DOHH2 (cell line): ENCODE results near the gene SMOC1.

Experiments
- H3F3A ChIP-seq: fragments of 200-600 bp; sonication (generic), shearing (Covaris generic); 2 replicates; pipeline ENCODE4 v1.6.0; 2016; ENCODE audit warnings: antibody characterized with exemption, mild to moderate bottlenecking; ENCODE audit not compliant: control insufficient read depth, insufficient read depth
- H3K27ac ChIP-seq: fragments of 200-600 bp; sonication (generic); 2 replicates; pipeline ENCODE4 v1.5.1; 2014; ENCODE audit warnings: low read depth, mild to moderate bottlenecking, low read length, moderate library complexity
- H3K27me3 ChIP-seq: fragments of 200-600 bp; sonication (generic); 2 replicates; pipeline ENCODE4 v1.6.1; 2014; ENCODE audit warnings: mild to moderate bottlenecking, low read length, mixed read lengths; ENCODE audit not compliant: control insufficient read depth
- H3K36me3 ChIP-seq: fragments of 200-600 bp; sonication (generic); 2 replicates; pipeline ENCODE4 v1.6.1; 2014; ENCODE audit warnings: mild to moderate bottlenecking, low read length, moderate library complexity, mixed read lengths; ENCODE audit not compliant: control insufficient read depth
- H3K4me1 ChIP-seq: fragments of 200-600 bp; sonication (generic); 2 replicates; pipeline ENCODE4 v1.6.1; 2014; ENCODE audit warnings: mild to moderate bottlenecking, low read length, mixed read lengths; ENCODE audit not compliant: control insufficient read depth
- H3K4me2 ChIP-seq: fragments of 200-600 bp; sonication (generic); 2 replicates; pipeline ENCODE4 v1.6.0; 2014; ENCODE audit warnings: mild to moderate bottlenecking, low read length, moderate library complexity
- H3K4me3 ChIP-seq: fragments of 200-600 bp; sonication (generic); 2 replicates; pipeline ENCODE4 v1.5.1; 2014; ENCODE audit warnings: mild to moderate bottlenecking, low read length, mixed read lengths
- H3K79me2 ChIP-seq: fragments of 200-600 bp; sonication (generic); 2 replicates; pipeline ENCODE4 v1.6.1; 2014; ENCODE audit warnings: mild to moderate bottlenecking, low read length, mixed read lengths; ENCODE audit not compliant: control insufficient read depth
- H3K9me2 ChIP-seq: fragments of 200-600 bp; sonication (generic); replicated peaks from 2 replicates; pipeline ENCODE4 v1.6.1; 2014; ENCODE audit warnings: mild to moderate bottlenecking, low read length, mixed read lengths; ENCODE audit not compliant: control insufficient read depth
- H3K9me3 ChIP-seq: fragments of 200-600 bp; sonication (generic); 2 replicates; pipeline ENCODE4 v1.6.1; 2014; ENCODE audit warnings: antibody characterized with exemption, low read length, mixed read lengths; ENCODE audit not compliant: control insufficient read depth, insufficient read depth
- H4K20me1 ChIP-seq: fragments of 200-600 bp; sonication (generic); 2 replicates; pipeline ENCODE4 v1.6.0; 2014; ENCODE audit warnings: low read depth, mild to moderate bottlenecking, antibody characterized with exemption, low read length, moderate library complexity; ENCODE audit not compliant: control insufficient read depth, insufficient read depth
- CTCF ChIP-seq: fragments of 200-600 bp; sonication (generic); IDR thresholded peaks from one replicate; pipeline ENCODE4 v1.5.1; 2014; ENCODE audit warnings: antibody characterized with exemption, mild to moderate bottlenecking, low read depth, low read length; ENCODE audit not compliant: poor library complexity, severe bottlenecking
- EZH2phosphoT487 ChIP-seq: fragments of 200-600 bp; sonication (generic); IDR thresholded peaks from 2 replicates; pipeline ENCODE4 v1.6.1; 2017; ENCODE audit warnings: borderline replicate concordance, mild to moderate bottlenecking, antibody characterized with exemption, low read length, moderate library complexity, mixed read lengths

The SMOC1 gene

GRCh38 chr14:69963966-69964365 lies 84.8 kb downstream of the SMOC1 start:
- Histone ChIP-seq H4K20me1 (no peaks in the 10 kb centered on the region), H3K36me3 (no peaks in the 10 kb centered on the region), H3K9me3 (no peaks in the 10 kb centered on the region), H3K4me2 (no peak overlapping the region), H3K9me2 (no peaks in the 10 kb centered on the region), H3K4me3 (no peak overlapping the region), H3K4me1 (no peaks in the 10 kb centered on the region), H3K79me2 (no peaks in the 10 kb centered on the region), H3K27ac (no peak overlapping the region), H3F3A (no peaks in the 10 kb centered on the region), H3K27me3 (no peaks in the 10 kb centered on the region; the same call in 1 of the 2 replicates)
- TF ChIP-seq EZH2phosphoT487 (no peak), CTCF (no peak)

GRCh38 chr14:69964841-69965240 lies 85.6 kb downstream of the SMOC1 start:
- no peak overlapping the region for H3K27ac ChIP-seq
- TF ChIP-seq EZH2phosphoT487 (no peak), CTCF (no peak)
- H3K36me3 ChIP-seq = no peaks in the 10 kb centered on the region
- no peaks in the 10 kb centered on the region for H3K9me3 ChIP-seq
- no peaks in the 10 kb centered on the region; the same call in 1 of the 2 replicates for H3K27me3 ChIP-seq
- H3K4me3 ChIP-seq = no peak overlapping the region
- H3K79me2 ChIP-seq = no peaks in the 10 kb centered on the region
- no peaks in the 10 kb centered on the region for H3K9me2 ChIP-seq
- H3F3A ChIP-seq = no peaks in the 10 kb centered on the region
- no peaks in the 10 kb centered on the region for H4K20me1 ChIP-seq
- no peak overlapping the region for H3K4me2 ChIP-seq
- H3K4me1 ChIP-seq = no peaks in the 10 kb centered on the region

- no peaks in the 10 kb centered on the region for H3K79me2 ChIP-seq
- H4K20me1 ChIP-seq = no peaks in the 10 kb centered on the region
- no peaks in the 10 kb centered on the region for H3K4me1 ChIP-seq
- H3K27ac ChIP-seq = no peak overlapping the region
- no peak overlapping the region for H3K4me2 ChIP-seq
- no peak for TF ChIP-seq CTCF
- TF ChIP-seq EZH2phosphoT487 = no peak
- H3K9me3 ChIP-seq = no peaks in the 10 kb centered on the region
- H3K27me3 ChIP-seq = no peaks in the 10 kb centered on the region; the same call in 1 of the 2 replicates
- H3K9me2 ChIP-seq = no peaks in the 10 kb centered on the region
- no peak overlapping the region for H3K4me3 ChIP-seq
- H3F3A ChIP-seq = no peaks in the 10 kb centered on the region
- H3K36me3 ChIP-seq = no peaks in the 10 kb centered on the region
Observed at GRCh38 chr14:69968132-69968531, 88.9 kb downstream of the SMOC1 start.
